Measurements from ENCODE around the gene EIF4E1B.

Gene EIF4E1B

GRCh38 chr5:176628406-176629228, 1.9 kb upstream of the EIF4E1B start:
- no peak for DNase-seq

- no peak for DNase-seq
These were observed 1.1 kb upstream of the EIF4E1B start for GRCh38 chr5:176629317-176629852.

GRCh38 chr5:176630681-176631222, 277 bp downstream of the EIF4E1B start:
- DNase-seq, result no peak

GRCh38 chr5:176631383-176632200, 1.1 kb downstream of the EIF4E1B start:
- no peak for DNase-seq

- DNase-seq, result no peak
These were observed 2.3 kb downstream of the EIF4E1B start for GRCh38 chr5:176632745-176633144.

GRCh38 chr5:176633598-176633997, 3.1 kb downstream of the EIF4E1B start:
- DNase-seq, result no peak

- no peak for DNase-seq
These were observed 6.0 kb downstream of the EIF4E1B start for GRCh38 chr5:176636426-176636825.

GRCh38 chr5:176637556-176637955, 7.1 kb downstream of the EIF4E1B start:
- no peak for DNase-seq

GRCh38 chr5:176638437-176638836, 8.0 kb downstream of the EIF4E1B start:
- no peak for DNase-seq

GRCh38 chr5:176639208-176639607, 8.7 kb downstream of the EIF4E1B start:
- no peak for DNase-seq

GRCh38 chr5:176639981-176640380, 9.5 kb downstream of the EIF4E1B start:
- no peak for DNase-seq

GRCh38 chr5:176640616-176641015, 10.1 kb downstream of the EIF4E1B start:
- DNase-seq, result no peak

- DNase-seq, result no peak
These were observed 12.4 kb downstream of the EIF4E1B start for GRCh38 chr5:176642675-176643490.

- DNase-seq, result no peak
These were observed 13.2 kb downstream of the EIF4E1B start for GRCh38 chr5:176643491-176644219.

GRCh38 chr5:176644294-176644693, 13.8 kb downstream of the EIF4E1B start:
- no peak for DNase-seq

- no peak for DNase-seq
These were observed 14.6 kb downstream of the EIF4E1B start for GRCh38 chr5:176644878-176645670.

- no peak for DNase-seq
These were observed 15.7 kb downstream of the EIF4E1B start for GRCh38 chr5:176646049-176646706.

GRCh38 chr5:176646707-176647029, 16.2 kb downstream of the EIF4E1B start:
- DNase-seq, result no peak

GRCh38 chr5:176647030-176647842, 16.8 kb downstream of the EIF4E1B start, which contains the start of gene TSPAN17:
TSS of gene TSPAN17 (plus strand) at chr5:176647484. CDS start at chr5:176647616, 132 bp downstream.
- peak; percentile 100 for DNase-seq

Data from left hindlimb (tissue), 1 donor.